HL-60/S4 treated with phorbol 12-myristate 13-acetate at 8.2 ng/mL for 4 days and 3 days (cell line): ENCODE data around the gene GBX1.

Source experiments
- in situ Hi-C: fragments of 300-500 bp; cut with MboI; formaldehyde crosslinking; loops from 2 replicates; pipeline ENCODE4 v1.15.0; 2022; ENCODE audit warnings: low sequenced_read_pairs

GBX1 gene

GRCh38 chr7:151167197-151167961, at the start of gene GBX1:
GBX1 (minus strand) TSS chr7:151167694; CDS start chr7:151167548, 146 bp downstream.
- in situ Hi-C loops = no loop called here

- in situ Hi-C loops = no loop called here
Measured at GRCh38 chr7:151215396-151215795, 47.9 kb upstream of the GBX1 start.

- in situ Hi-C loops = no loop called here
Measured at GRCh38 chr7:151213826-151214225, 46.3 kb upstream of the GBX1 start.

- in situ Hi-C loops = no loop called here
Measured at GRCh38 chr7:151212626-151213025, 45.1 kb upstream of the GBX1 start.

GRCh38 chr7:151211155-151211772, 43.8 kb upstream of the GBX1 start:
- in situ Hi-C loops = no loop called here

- in situ Hi-C loops = no loop called here
Measured at GRCh38 chr7:151210087-151210854, 42.8 kb upstream of the GBX1 start, which contains the start of gene H2BK1. H2BK1 (minus strand) TSS chr7:151210488; CDS start chr7:151210318, 170 bp downstream.

GRCh38 chr7:151209588-151209987, 42.1 kb upstream of the GBX1 start:
- in situ Hi-C loops = no loop called here

GRCh38 chr7:151208253-151208862, 40.9 kb upstream of the GBX1 start:
- in situ Hi-C loops = no loop called here

- in situ Hi-C loops = no loop called here
Measured at GRCh38 chr7:151207804-151208203, 40.3 kb upstream of the GBX1 start.

- in situ Hi-C loops = no loop called here
Measured at GRCh38 chr7:151207315-151207714, 39.8 kb upstream of the GBX1 start.

GRCh38 chr7:151206914-151207313, 39.4 kb upstream of the GBX1 start:
- in situ Hi-C loops = no loop called here

GRCh38 chr7:151205730-151206129, 38.2 kb upstream of the GBX1 start:
- in situ Hi-C loops = no loop called here

GRCh38 chr7:151204383-151205032, 37.0 kb upstream of the GBX1 start:
- in situ Hi-C loops = no loop called here

GRCh38 chr7:151202836-151203235, 35.3 kb upstream of the GBX1 start:
- in situ Hi-C loops = no loop called here

GRCh38 chr7:151201751-151202150, 34.3 kb upstream of the GBX1 start:
- in situ Hi-C loops = no loop called here

- in situ Hi-C loops = no loop called here
Measured at GRCh38 chr7:151201344-151201743, 33.9 kb upstream of the GBX1 start.

- in situ Hi-C loops = no loop called here
Measured at GRCh38 chr7:151198945-151199848, 31.7 kb upstream of the GBX1 start.

GRCh38 chr7:151197932-151198331, 30.4 kb upstream of the GBX1 start:
- in situ Hi-C loops = no loop called here

GRCh38 chr7:151195616-151196450, 28.3 kb upstream of the GBX1 start:
- in situ Hi-C loops = no loop called here
